ENCODE results near the gene ITGBL1.
"Not testable (repeated sequence)": the region's sequence is repeated elsewhere in the genome, so short reads cannot be mapped to it uniquely, and the experiment has no call there.

The ITGBL1 gene

GRCh38 chr13:101511161-101511560, 58.7 kb downstream of the ITGBL1 start:
- in situ Hi-C loops (cut with MboI; ENCODE audit: low sequenced_read_pairs): no loop called here

GRCh38 chr13:101511766-101512165, 59.3 kb downstream of the ITGBL1 start:
- in situ Hi-C loops (cut with MboI; ENCODE audit: low sequenced_read_pairs): no loop called here

- in situ Hi-C loops (cut with MboI; ENCODE audit: low sequenced_read_pairs): no loop called here
Measured at GRCh38 chr13:101512650-101513049, 60.2 kb downstream of the ITGBL1 start.

- in situ Hi-C loops (cut with MboI; ENCODE audit: low sequenced_read_pairs): no loop called here
Measured at GRCh38 chr13:101514100-101514499, 61.6 kb downstream of the ITGBL1 start.

GRCh38 chr13:101514695-101515275, 62.3 kb downstream of the ITGBL1 start:
- in situ Hi-C loops (cut with MboI; ENCODE audit: low sequenced_read_pairs): no loop called here

- in situ Hi-C loops (cut with MboI; ENCODE audit: low sequenced_read_pairs): no loop called here
Measured at GRCh38 chr13:101515504-101515903, 63.0 kb downstream of the ITGBL1 start.

- in situ Hi-C loops (cut with MboI; ENCODE audit: low sequenced_read_pairs): no loop called here
Measured at GRCh38 chr13:101516262-101516661, 63.8 kb downstream of the ITGBL1 start.

GRCh38 chr13:101520672-101521071, 68.2 kb downstream of the ITGBL1 start:
- in situ Hi-C loops (cut with MboI; ENCODE audit: low sequenced_read_pairs): no loop called here

- in situ Hi-C loops (cut with MboI; ENCODE audit: low sequenced_read_pairs): no loop called here
Measured at GRCh38 chr13:101521371-101521770, 68.9 kb downstream of the ITGBL1 start.

- in situ Hi-C loops (cut with MboI; ENCODE audit: low sequenced_read_pairs): no loop called here
Measured at GRCh38 chr13:101522607-101523006, 70.1 kb downstream of the ITGBL1 start.

- in situ Hi-C loops (cut with MboI; ENCODE audit: low sequenced_read_pairs): no loop called here
Measured at GRCh38 chr13:101523154-101524131, 71.0 kb downstream of the ITGBL1 start.

GRCh38 chr13:101527130-101527529, 74.7 kb downstream of the ITGBL1 start:
- in situ Hi-C loops (cut with MboI; ENCODE audit: low sequenced_read_pairs): no loop called here

GRCh38 chr13:101529422-101529821, 76.9 kb downstream of the ITGBL1 start:
- in situ Hi-C loops (cut with MboI; ENCODE audit: low sequenced_read_pairs): no loop called here

GRCh38 chr13:101530293-101530692, 77.8 kb downstream of the ITGBL1 start:
- in situ Hi-C loops (cut with MboI; ENCODE audit: low sequenced_read_pairs): no loop called here

GRCh38 chr13:101535192-101535746, 82.8 kb downstream of the ITGBL1 start:
- in situ Hi-C loops (cut with MboI; ENCODE audit: low sequenced_read_pairs): no loop called here

- in situ Hi-C loops (cut with MboI; ENCODE audit: low sequenced_read_pairs): no loop called here
Measured at GRCh38 chr13:101536079-101536478, 83.6 kb downstream of the ITGBL1 start.

- in situ Hi-C loops (cut with MboI; ENCODE audit: low sequenced_read_pairs): not testable (repeated sequence)
Measured at GRCh38 chr13:101544544-101544943, 92.1 kb downstream of the ITGBL1 start.

- in situ Hi-C loops (cut with MboI; ENCODE audit: low sequenced_read_pairs): no loop called here
Measured at GRCh38 chr13:101544979-101545378, 92.5 kb downstream of the ITGBL1 start.

GRCh38 chr13:101545521-101545920, 93.0 kb downstream of the ITGBL1 start:
- in situ Hi-C loops (cut with MboI; ENCODE audit: low sequenced_read_pairs): no loop called here

- in situ Hi-C loops (cut with MboI; ENCODE audit: low sequenced_read_pairs): no loop called here
Measured at GRCh38 chr13:101552286-101552685, 99.8 kb downstream of the ITGBL1 start.

GRCh38 chr13:101552786-101553185, 100.3 kb downstream of the ITGBL1 start:
- in situ Hi-C loops (cut with MboI; ENCODE audit: low sequenced_read_pairs): no loop called here

Measured in HL-60/S4 treated with retinoic acid at 250 ng/mL for 4 days and 3 days (cell line).